Activated T-cell treated with anti-CD3 and anti-CD28 coated beads, Interleukin-2, amount 50 U/mL, for 1 hour (primary cell): ENCODE measurements around the gene ATRNL1.
"Not testable (repeated sequence)": the region's sequence is repeated elsewhere in the genome, so short reads cannot be mapped to it uniquely, and the experiment has no call there.

Experiments
- DNase-seq: peaks from one replicate; pipeline ENCODE4 v3.0.0-alpha.2; 2020

Gene ATRNL1

DNA sequence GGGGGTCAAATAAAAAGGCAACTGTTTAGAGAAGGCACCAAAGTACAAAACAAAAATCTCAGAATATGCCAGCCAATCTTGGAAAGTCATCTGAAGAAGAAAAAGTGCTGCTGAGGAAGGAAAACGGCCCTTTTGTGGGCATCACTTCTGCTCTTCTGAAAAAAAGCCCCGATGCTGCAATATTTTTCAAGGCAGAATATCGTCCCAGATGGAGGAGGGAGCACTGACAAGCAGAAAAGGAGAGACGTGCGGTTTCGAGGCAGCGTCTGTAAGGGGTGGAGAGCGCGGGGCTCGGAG lies 959 bp upstream of the ATRNL1 start:
- DNase-seq, result no peak

DNA sequence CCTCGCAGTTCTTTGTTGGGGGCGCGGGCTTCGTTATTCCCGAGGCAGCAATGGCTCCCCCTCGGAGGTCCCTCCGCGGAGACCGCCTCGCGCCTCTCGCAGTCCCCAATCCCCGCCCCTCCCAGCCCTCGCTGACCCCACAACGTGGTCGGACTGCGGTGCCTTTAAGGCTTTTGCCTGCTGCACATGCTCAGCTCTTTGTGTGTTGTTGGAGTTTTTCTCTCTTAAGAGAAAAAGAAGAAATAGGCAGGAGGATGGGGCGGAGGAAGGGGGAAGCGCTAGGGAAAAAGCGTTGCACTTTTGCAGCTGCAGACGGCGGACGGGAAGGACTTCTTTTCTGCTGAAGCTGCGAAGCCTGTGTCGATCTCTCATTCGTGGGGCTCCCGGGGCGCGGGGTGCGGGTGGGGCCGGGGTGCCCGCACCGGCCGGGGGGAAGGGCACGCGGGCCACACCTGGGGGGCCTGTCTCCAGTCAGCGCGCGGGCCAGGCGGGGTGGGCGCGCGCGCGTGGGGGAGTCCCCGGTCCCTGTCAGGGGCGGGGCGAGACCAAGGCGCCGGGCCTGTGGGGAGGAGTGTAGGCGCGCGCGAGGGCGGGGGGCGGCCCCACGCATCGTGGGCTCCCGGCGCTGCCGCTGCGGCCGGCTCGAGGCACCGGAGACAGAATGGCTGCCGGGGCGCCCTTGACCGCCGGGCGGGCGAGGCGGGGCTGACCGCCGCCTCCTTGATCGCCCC lies 445 bp upstream of the ATRNL1 start:
- DNase-seq, result peak; percentile 41

GRCh38 chr10:115093776-115094408 lies 727 bp downstream of the ATRNL1 start:
- peak; percentile 18 for DNase-seq

GRCh38 chr10:115094416-115095140 lies 1.4 kb downstream of the ATRNL1 start:
- DNase-seq, result no peak

GRCh38 chr10:115095758-115096157 lies 2.6 kb downstream of the ATRNL1 start:
- DNase-seq, result no peak

DNA sequence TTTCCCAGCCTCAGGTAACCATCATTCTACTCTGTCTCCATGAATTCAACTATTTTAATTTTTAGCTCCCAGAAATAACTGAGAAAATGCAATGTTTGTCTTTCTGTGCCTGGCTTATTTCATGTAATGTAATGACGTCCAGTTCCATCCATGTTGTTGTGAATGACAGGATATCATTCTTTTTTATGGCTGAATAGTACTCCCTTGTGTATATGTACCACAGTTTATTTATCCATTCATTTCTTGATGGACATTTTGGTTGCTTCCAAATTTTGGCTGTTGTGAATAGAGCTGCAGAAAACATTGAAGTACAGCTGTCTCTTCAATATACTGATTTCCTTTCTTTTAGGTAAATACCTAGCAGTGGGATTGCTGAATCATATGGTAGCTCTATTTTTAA lies 10.5 kb downstream of the ATRNL1 start:
- no peak for DNase-seq

DNA sequence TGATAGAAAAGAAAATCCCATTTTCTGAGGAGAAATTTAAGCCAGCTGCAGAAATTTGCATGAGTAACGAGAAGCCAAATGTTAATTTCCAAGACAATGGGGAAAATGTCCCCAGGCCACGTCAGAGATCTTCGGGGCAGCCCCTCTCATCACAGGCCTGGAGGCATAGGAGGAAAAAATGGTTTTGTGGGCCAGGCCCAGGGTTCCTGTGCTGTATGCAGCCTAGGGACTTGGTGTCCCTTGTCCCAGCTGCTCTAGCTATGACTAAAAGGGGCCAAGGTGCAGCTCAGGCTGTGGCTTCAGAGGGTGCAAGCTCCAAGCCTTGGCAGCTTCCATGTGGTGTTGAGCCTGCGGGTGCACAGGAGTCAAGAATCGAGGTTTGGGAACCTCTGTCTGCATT lies 12.2 kb downstream of the ATRNL1 start:
- DNase-seq, result not testable (repeated sequence)

DNA sequence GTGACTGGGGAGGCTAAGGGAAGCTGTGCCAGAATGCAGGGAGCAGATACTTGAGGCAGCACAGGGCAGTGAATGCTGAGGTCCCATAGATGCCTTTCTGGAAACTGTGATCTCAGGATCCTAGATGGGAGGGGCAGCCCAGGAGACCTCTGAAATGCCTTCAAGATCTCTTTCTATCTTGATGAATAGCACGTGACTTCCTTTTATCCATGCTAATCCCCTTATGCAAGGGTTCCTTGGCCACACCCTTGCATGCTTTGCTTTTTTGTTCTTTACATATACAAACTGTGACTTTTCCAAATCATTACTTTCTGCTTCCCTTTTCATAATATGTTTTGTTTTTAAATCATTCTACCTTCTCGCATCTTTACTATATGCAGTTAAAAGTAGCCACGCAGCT lies 14.7 kb downstream of the ATRNL1 start:
- DNase-seq, result no peak

DNA sequence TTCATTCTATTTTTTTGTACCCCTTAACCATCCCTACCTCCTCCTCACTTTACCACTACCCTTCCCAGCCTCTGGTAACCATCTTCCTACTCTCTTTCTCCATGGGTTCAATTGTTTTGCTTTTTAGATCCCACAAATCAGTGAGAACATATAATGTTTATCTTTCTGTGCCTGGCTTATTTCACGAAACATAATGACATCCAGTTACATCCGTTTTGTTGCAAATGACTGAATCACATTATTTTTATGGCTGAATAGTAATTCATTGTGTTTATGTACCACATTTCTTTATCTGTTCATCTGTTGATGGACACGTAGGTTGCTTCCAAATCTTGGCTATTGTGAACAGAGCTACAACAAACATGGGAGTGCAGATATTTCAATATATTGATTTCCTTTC lies 24.1 kb downstream of the ATRNL1 start:
- no peak for DNase-seq

DNA sequence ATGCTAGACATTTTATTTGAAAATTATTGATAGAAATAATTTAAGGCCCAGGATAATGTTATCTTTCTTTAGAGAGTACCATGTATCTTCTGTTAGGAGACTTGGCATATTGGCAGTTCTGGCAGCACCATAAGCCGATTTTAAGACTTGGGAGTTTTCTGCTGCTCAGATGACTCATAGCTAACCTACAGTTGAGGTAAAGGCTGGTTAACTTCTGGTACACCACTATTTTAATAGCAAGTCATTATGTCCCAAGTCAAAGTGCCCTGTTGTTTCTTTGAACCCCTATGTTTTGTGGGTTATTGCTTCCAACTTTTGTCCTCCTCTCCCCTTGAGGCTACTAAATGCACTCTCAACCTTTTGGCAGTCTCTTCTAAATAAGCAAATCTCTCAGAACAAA lies 25.2 kb downstream of the ATRNL1 start:
- no peak for DNase-seq

- DNase-seq, result no peak
Observed at GRCh38 chr10:115125505-115125904, 32.3 kb downstream of the ATRNL1 start.

DNA sequence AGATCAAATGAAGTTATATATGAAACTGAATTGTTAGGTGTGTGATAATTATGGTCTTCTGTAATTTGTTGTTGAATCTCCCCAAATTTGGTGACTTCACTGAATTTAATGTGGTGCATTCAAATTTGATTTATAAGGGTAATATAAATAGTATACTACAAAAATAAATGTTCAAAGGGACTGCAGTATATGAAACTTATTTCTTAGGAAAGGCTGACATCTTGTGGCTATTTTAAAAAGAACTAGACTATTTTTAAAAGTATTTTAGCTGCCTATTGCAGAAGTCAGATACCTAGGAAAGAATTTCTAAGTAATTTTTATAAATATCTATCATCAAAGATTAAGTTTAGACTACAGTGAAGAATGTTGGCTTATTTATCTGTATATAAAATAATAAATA lies 36.6 kb downstream of the ATRNL1 start:
- no peak for DNase-seq

DNA sequence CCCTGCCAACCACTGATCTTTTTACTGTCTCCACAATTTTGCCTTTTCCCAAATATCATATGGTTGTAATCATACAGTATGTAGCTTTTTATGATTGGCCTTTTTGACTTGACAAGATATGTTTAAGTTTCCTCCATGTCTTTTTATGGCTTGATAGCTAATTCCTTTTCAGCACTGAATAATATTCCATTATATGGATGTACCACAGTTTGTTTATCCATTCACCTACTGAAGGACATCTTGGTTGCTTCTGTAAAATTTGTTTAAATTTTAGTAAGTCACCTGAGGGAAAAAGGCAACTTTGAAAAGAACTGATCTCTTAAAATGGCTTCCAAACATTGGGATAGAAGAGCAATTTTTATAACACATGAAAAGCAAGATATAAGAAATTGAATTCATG lies 43.5 kb downstream of the ATRNL1 start:
- no peak for DNase-seq

- no peak for DNase-seq
Observed at GRCh38 chr10:115141254-115141653, 48.1 kb downstream of the ATRNL1 start.

GRCh38 chr10:115157357-115157756 lies 64.2 kb downstream of the ATRNL1 start:
- DNase-seq, result no peak

GRCh38 chr10:115163129-115163528 lies 70.0 kb downstream of the ATRNL1 start:
- no peak for DNase-seq

DNA sequence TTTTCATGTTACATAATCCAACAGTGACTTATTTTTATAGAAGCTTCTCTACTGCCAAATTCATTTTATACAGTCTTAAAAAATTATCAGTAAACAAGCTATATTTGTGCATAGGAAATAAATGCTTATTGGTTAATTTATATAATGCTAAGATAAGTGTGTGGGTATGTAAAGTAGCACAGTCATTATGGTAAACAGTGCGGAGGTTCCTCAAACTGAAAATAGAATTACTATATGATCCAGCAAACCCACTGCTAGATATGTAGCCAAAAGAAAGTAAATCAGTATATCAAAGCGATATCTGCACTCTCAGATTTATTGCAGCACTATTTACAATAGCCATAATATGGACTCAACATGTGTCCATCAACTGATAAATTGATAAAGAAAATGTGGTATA lies 71.1 kb downstream of the ATRNL1 start:
- DNase-seq, result no peak

DNA sequence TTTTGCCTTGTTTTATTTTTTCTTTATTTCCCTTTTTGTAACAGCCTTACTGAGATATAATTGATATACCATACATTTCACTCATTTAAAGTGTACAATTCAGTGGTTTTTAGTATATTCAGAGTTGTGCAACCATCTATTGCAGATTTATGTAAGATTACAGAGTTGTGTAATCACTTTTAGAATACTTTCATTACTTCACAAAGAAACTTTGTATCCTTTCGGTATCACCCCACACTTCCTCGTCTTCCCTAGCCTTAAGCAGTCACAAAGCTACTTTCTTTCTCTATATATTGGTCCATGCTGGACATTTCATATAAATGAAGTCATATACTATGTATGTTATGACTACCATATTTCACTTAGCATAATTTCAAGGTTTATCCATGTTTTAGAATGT lies 74.6 kb downstream of the ATRNL1 start:
- no peak for DNase-seq

GRCh38 chr10:115171392-115171960 lies 78.3 kb downstream of the ATRNL1 start:
- DNase-seq, result no peak

DNA sequence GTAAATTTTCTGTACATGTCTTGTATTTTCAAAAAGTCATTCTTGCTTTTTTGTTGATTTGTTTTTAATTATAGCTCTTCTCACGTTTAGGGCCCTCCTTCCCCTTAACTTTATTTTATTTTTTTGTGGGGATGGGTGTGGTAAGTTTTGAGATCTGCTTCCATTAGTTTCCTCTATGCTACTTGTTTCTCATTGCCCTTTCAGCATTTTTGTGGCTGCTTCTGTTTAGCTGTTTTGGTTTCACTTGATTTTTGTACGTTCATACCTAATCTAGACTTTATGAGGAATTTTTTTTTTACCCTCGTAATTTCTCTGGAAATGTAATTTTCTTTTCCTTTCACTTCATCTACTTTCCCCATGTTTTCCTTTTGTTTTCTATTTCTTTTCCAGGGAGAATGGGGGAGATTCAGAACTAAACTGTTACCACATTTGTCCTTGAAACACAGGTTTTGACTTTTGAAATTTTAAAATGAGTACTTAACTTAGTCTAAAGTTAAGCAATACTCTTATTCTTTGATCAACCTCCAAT lies 80.8 kb downstream of the ATRNL1 start:
- DNase-seq, result no peak

DNA sequence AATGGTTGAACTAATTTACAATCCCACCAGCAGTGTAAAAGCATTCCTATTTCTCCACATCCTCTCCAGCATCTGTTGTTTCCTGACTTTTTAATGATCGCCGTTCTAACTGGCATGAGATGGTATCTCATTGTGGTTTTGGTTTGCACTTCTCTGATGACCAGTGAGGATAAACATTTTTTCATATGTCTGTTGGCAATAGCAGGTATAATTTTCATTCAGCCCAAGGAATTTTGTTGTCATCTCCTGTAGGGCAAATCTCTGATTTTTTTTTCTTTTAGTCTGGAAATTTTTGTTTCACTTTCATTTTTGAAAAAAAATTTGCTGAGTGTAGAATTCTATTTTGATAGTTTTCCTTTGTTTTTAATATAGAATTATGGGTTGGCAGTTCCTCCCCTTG lies 114.1 kb downstream of the ATRNL1 start:
- DNase-seq, result not testable (repeated sequence)

DNA sequence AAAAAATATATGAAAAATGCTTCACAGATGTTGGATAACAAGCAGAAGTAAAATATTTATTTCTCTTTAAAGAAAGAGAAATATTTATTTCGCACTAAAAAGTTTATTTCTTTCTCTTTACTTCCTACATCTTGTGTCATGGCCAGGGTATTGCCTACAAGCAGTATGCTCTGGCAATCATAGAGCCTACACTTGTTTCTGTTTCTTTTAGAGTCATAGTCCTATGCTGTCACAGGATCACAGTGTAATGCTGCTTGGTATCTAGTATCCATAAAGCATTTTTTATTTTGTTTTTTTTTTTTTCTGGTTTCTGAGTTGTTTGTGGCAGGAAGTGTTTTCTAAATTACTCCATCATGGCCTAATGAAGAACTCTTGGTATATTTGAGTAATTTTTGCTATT lies 116.0 kb downstream of the ATRNL1 start:
- DNase-seq, result no peak

DNA sequence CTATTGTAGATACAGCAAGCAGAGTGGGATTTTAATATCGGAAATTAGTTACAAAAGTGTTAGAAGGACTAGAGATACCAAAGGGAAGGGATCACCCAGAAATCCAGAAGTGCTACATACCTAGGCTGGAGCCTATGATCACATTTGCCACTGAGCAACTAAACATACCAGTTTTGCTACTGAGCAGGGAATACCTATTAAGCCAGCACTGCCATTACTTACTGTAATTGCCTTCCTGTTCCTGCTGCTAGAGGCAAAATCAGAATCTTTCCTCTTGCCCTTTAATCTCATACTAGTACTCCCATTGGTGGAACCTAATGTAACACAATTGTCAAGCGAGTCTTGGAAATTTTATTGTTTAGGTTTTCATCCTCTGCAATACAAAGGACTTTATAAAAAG lies 121.7 kb downstream of the ATRNL1 start:
- no peak for DNase-seq

DNA sequence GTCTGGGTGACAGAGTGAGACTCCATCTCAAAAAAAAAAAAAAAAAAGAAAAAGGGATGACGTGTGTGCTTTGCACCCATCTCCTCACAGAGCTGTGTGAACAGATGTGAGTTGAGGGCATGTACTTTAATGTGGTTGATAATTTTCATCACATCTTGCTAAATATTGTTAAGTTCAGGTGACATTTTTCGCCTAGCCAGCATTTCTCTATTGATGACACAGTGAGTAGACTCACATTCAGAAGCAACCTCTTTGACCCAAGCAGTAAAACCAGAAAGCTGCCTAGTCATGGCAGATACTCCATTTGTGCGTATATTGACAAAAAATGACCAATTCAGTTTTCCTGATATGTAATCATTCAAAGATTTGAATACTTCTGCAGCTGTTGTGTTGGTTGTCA lies 126.0 kb downstream of the ATRNL1 start:
- DNase-seq, result no peak
